K562 (cell line): ENCODE measurements around the gene RPL28. TPM values are rescaled to one million over a fixed set of nuclear protein-coding genes. Genes with fewer than 3 reads are reported as not detected.

Source experiments
- ARID3A ChIP-seq: IDR thresholded peaks from 2 replicates; pipeline ENCODE4 v1.6.1; 2012; ENCODE audit warnings: low read depth, low read length, improper control_type of control experiment, borderline replicate concordance
- ATF7 ChIP-seq: fragments of 450-650 bp; IDR thresholded peaks from 2 replicates; pipeline ENCODE4 v1.7.1; 2014; ENCODE audit warnings: mild to moderate bottlenecking, moderate library complexity
- BRF2 ChIP-seq: IDR thresholded peaks from 3 replicates; pipeline ENCODE4 v1.6.1; 2011; ENCODE audit warnings: borderline replicate concordance, mild to moderate bottlenecking; ENCODE audit not compliant: insufficient read length, insufficient read depth
- ETV6 ChIP-seq, 3 experiments: fragments of 150-350 bp in 1 of 3; sonication (generic) in 1 of 3; formaldehyde crosslinking in 1 of 3; IDR thresholded peaks; 2 replicates each; pipeline versions ENCODE4 v1.6.1 to v1.8.0; 2014 to 2022; ENCODE audit warnings: borderline replicate concordance in 2 of 3, low read depth in 2 of 3, antibody characterized with exemption in 1 of 3, low read length in 1 of 3, mild to moderate bottlenecking in 1 of 3, missing genetic modification reagents in 1 of 3
- HNRNPL ChIP-seq: fragments of 200-400 bp; formaldehyde crosslinking; IDR thresholded peaks from 2 replicates; pipeline ENCODE4 v1.6.1; 2017; ENCODE audit warnings: low read depth, mild to moderate bottlenecking, low read length
- POLR2G ChIP-seq: fragments of 200-400 bp; formaldehyde crosslinking; IDR thresholded peaks from 2 replicates; pipeline ENCODE4 v1.6.1; 2017; ENCODE audit warnings: low read depth, mild to moderate bottlenecking, antibody characterized with exemption, low read length, moderate library complexity
- RBM22 ChIP-seq: fragments of 200-400 bp; formaldehyde crosslinking; IDR thresholded peaks from 2 replicates; pipeline ENCODE4 v1.6.1; 2018; ENCODE audit warnings: low read length, low read depth; ENCODE audit not compliant: poor library complexity, severe bottlenecking
- RERE ChIP-seq: sonication (generic); formaldehyde crosslinking; IDR thresholded peaks from 2 replicates; pipeline ENCODE4 v1.8.0; 2023; ENCODE audit warnings: missing genetic modification reagents, mild to moderate bottlenecking, borderline replicate concordance
- SAP30 ChIP-seq: fragments of 200-600 bp; sonication (generic); IDR thresholded peaks from 2 replicates; pipeline ENCODE4 v1.6.1; 2012; ENCODE audit warnings: borderline replicate concordance, low read depth, mild to moderate bottlenecking, moderate library complexity, low read length, control low read depth, inconsistent platforms; ENCODE audit not compliant: insufficient read depth, poor library complexity, severe bottlenecking
- SMAD1 ChIP-seq: fragments of 150-350 bp; IDR thresholded peaks from 2 replicates; pipeline ENCODE4 v1.6.1; 2014; ENCODE audit warnings: low read length, low read depth; ENCODE audit not compliant: partially characterized antibody
- SRSF9 ChIP-seq: fragments of 200-400 bp; formaldehyde crosslinking; IDR thresholded peaks from 2 replicates; pipeline ENCODE4 v1.6.1; 2017; ENCODE audit warnings: low read depth, low read length, borderline replicate concordance
- SUPT5H ChIP-seq: fragments of 450-650 bp; IDR thresholded peaks from 2 replicates; pipeline ENCODE4 v1.6.1; 2016
- VEZF1 ChIP-seq: fragments of 200-800 bp; sonication (Bioruptor generic); IDR thresholded peaks from 2 replicates; pipeline ENCODE4 v1.6.1; 2017; ENCODE audit warnings: missing genetic modification characterization, missing compliant biosample characterization
- ZKSCAN8 ChIP-seq: fragments of 200-800 bp; sonication (Bioruptor generic); IDR thresholded peaks from 2 replicates; pipeline ENCODE4 v1.6.1; 2016; ENCODE audit warnings: missing genetic modification characterization, missing compliant biosample characterization
- ZNF76 ChIP-seq: fragments of 250-450 bp; sonication (Bioruptor Pico); IDR thresholded peaks from 2 replicates; pipeline ENCODE4 v1.4.0; 2020; ENCODE audit warnings: mild to moderate bottlenecking, moderate library complexity, borderline replicate concordance
- polyA plus RNA-seq, 8 experiments: library from polyadenylated mRNA; depleted of rRNA in 4 of 8; stranded (reverse) in 5 of 8; unstranded in 3 of 8; fragments of >200 nt; fragmentation: Nextera tagmentation in 2 of 8; fragmentation: Illumina TruSeq in 1 of 8; extraction: Ambion mirVana in 2 of 8; extraction: Trizol in 1 of 8; gene quantifications; 2 replicates each; pipeline versions ENCODE4 v1.2.1 to v1.2.3, GENCODE V29; 2011 to 2014; ENCODE audit warnings: inconsistent platforms in 1 of 8, missing spikeins in 1 of 8
- total RNA-seq, 7 experiments: library from RNA; depleted of rRNA in 6 of 7; stranded (reverse); fragments of >200 nt in 6 of 7; fragmentation: Illumina TruSeq in 2 of 7; extraction: Trizol in 2 of 7; gene quantifications; 2 replicates each; pipeline versions ENCODE4 v1.2.1 to v1.2.3, GENCODE V29; 2011 to 2021; ENCODE audit warnings: low replicate concordance in 1 of 7

The RPL28 gene
- total and polyA plus RNA-seq, 9 of the 15 experiments (the other 6 are each of a cell fraction or from before 2014, with no cell fraction given), result 124 to 3,106 (median 622) TPM

- TF ChIP-seq RBM22 (peak; percentile 80), RERE (CRISPR knock-in tag) (0 out of 2 replicates have a peak, but pooled peaks have one; percentile 56), POLR2G (peak; percentile 100), ZNF76 (0 out of 2 replicates have a peak, but pooled peaks have one; percentile 69), SUPT5H (peak; percentile 100), VEZF1 (0 out of 2 replicates have a peak, but pooled peaks have one; percentile 8), ETV6 (IDR thresholded peaks at IDR 0.05; ENCODE audit: borderline replicate concordance in 1 of 2, low read depth in 2 of 2, low read length in 1 of 2) (peak in 1 of 2 experiments; percentile 59; a peak in 1 of 4 replicates), ETV6 (CRISPR knock-in tag; IDR thresholded peaks at IDR 0.05; ENCODE audit: borderline replicate concordance) (0 out of 2 replicates have a peak, but pooled peaks have one; percentile 68), ATF7 (no peak; the same call in 1 of the 2 replicates), SAP30 (no peak), ZKSCAN8 (CRISPR knock-in tag) (no peak), HNRNPL (no peak), ARID3A (no peak), BRF2 (no peak), SRSF9 (no peak), SMAD1 (peak; percentile 87)
Measured at GRCh38 chr19:55385724-55386492, at the start of gene RPL28 (continued).
